HG03565 (cell line): ENCODE results near the gene TPSG1.
"Not testable (repeated sequence)": the region's sequence is repeated elsewhere in the genome, so short reads cannot be mapped to it uniquely, and the experiment has no call there.

Experiments
- ATAC-seq: cut with Tn5 transposase; IDR thresholded peaks from one replicate; pipeline ENCODE4 v1.9.1; 2021; ENCODE audit warnings: mild to moderate bottlenecking, moderate library complexity; ENCODE audit not compliant: unreplicated experiment

The TPSG1 gene

DNA sequence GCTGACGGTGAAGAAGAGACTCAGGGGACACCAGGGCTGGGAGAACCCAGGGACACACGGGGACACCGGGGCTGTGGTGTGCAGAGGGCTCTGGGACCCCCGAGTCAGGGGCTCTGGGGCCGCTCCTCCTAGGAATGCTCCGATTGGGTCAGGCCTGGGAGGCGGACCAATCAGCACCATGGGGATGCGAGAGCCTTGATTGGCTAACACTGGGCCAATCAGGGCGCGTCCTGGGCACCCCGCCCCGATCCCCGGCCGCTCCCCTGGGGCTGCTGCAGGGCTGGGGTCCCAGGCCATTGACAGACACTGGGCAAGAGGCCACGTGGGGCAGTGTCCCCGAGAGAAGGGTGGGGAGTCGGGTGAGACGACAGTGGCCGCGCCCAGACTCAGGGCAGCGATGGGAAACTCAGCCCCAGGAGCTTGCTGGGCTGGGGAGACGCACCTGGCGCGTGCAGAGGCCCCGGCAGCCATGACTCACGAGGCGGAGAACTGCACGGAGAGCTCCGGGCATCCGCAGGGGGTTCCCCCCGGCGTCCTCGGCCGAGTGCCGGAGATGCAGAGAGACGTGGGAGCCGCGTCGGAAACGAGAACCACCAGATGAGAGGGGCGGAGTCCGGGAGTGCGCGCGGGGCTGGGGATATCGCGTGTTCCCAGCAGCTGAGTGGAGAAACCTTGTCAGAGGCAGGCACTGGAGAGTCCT is 7.1 kb upstream of the TPSG1 start:
- not testable (repeated sequence) for ATAC-seq

DNA sequence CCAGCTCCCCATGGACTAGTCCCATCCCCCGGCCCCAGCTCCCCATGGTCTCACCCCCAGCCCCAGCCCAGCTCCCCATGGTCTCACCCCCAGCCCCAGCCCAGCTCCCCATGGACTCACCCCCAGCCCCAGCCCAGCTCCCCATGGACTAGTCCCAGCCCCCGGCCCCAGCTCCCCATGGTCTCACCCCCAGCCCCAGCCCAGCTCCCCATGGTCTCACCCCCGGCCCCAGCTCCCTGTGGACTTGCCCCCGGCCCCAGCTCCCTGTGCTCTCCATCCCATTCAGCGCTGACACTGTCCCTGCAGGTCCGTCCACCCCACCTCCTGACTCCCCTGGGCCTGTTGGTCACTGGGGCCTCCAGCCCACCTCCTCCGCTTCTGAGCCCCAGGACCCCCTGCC is 6.2 kb upstream of the TPSG1 start:
- not testable (repeated sequence) for ATAC-seq

DNA sequence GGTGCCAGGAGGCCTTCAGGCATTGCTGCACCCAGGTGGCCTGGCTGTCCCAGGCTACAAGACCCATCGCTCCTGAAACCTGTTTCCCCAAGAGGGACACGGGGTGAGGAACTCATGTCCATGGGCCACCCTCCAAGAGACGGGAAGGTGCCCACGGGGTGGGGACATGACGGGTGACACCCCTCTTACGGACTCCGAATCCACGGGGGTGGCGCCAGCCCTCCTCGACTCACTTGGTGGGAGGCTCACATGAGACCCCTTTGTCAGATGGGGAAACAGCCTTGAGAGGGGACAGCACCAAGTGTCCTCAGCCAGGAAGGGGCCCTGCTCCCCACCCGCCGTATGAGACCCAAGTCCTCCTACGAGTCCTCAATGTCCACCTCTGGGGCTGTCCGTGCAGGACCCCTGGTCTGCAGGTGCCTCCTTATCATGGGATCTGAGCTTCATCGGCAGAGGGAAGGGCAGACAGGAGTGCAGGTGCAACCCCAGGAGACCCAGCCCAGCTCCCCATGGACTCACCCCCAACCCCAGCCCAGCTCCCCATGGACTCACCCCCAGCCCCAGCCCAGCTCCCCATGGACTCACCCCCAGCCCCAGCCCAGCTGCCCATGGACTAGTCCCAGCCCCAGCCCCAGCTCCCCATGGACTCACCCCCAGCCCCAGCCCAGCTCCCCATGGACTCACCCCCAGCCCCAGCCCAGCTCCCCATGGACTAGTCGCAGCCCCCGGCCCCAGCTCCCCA is 5.6 kb upstream of the TPSG1 start:
- not testable (repeated sequence) for ATAC-seq

- ATAC-seq = not testable (repeated sequence)
Observed at GRCh38 chr16:1230084-1230470, 5.0 kb upstream of the TPSG1 start, which contains the start of gene TPSB2. TSS of gene TPSB2 (minus strand) at chr16:1230184. CDS start at chr16:1229951, 233 bp downstream.

- ATAC-seq = not testable (repeated sequence)
Observed at GRCh38 chr16:1229476-1229875, 4.4 kb upstream of the TPSG1 start.

GRCh38 chr16:1228227-1228626 is 3.2 kb upstream of the TPSG1 start:
- not testable (repeated sequence) for ATAC-seq

GRCh38 chr16:1226692-1227091 is 1.6 kb upstream of the TPSG1 start:
- ATAC-seq = not testable (repeated sequence)

GRCh38 chr16:1225728-1226311 is 752 bp upstream of the TPSG1 start:
- not testable (repeated sequence) for ATAC-seq

DNA sequence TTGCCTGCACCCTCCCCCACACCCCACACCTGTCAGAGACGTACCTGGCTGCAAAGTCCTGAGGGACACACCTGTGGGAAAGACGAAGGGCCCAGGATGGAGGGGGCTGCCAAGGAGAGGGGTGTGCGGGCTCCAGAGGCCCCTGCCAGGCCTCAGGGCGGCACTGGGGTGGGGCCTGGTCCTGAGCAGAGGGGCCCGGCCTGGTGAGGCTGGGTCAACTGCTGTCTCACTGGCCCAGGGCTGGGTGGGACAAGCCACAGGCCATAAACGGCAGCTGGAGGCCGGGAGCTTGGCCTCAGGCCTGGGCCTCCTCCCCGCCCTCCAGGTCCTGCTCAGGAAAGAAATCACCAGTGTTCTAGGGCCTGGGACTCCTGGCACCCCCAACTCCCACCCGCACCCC is 510 bp downstream of the TPSG1 start:
- no peak for ATAC-seq

DNA sequence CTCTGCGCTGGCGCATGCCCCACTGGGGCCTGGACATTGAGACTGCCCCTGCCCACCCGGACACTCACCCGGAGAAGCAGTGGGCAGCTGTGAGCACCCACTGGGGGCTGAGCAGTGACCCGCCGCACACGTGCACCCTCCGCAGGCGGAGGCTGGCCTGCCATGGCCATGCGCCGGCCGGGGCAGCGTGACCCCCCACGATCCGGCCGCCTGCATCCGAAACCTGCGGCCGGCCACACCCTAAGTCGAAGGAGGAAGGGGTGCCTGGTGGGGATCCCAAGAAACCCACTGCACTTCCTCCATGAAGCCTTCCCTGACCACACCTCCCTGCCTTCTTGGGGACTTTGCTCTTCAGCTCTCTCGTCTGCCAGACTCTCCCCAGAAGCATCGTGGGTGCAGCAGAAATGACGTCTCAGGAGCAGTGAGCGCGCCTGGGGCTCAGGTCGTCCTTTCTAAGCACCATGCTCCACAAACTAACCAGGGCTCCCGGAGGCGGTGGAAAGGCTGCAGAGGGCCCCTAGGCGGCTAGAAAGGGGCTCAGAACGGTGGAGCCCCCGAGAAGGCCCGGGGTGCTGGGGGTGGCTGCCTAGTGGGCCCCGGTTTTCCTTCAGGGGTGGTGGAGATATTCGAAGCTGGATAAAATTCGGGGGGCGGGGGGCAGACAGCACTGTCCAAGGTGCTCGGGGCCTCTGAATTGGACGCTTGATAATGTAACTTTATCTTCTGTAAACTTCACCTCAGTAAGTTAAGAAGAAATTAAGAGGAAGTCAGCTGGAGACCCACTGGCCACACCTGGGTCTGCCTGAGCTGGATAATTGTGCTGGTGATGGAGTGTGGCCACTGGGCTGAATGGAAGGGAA is 1.5 kb downstream of the TPSG1 start:
- no peak for ATAC-seq

GRCh38 chr16:1222553-1223354 is 2.3 kb downstream of the TPSG1 start:
- ATAC-seq = no peak

DNA sequence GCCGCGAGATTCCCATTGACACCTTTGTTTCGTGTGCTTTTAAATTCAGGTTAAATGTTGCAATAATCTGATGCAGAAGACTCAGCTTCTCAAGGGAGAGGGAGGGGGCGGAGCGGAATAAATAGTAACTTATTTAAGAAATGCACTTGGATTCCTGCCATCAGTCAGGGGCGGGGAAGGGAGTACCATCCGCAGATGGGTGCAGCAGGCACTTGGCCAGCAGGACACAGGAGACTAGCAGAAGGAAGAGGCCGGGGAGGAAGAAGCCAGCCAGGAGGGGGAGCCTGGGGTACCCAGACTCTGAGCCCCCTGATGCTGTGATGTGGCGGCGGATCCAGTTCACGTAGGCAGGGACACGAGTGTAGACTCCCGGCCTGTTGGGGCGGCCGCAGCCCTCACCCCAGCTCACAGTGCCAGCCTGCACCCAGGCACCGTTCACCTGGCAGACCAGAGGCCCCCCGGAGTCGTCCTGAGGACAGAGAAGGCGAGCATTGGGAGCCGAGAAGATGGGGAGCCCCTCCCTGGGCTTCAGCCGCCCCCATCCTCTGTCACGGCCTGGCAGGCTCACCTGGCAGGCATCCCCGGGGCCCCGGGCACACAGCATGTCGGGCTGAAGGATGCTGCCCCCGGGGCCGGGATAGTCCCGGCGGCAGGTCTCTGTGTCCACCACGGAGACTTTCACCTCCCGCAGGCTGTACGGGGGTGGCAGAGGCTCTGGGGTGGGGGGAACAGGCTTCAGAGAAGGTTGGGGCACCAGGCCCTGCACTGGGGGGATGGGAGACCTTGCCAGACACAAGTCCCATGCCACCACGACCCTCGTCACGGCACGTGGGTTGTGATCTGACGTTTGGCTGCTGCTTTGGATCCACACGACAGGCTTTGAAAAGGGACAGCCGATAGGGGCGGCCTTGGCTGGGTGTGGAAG is 3.2 kb downstream of the TPSG1 start:
- no peak for ATAC-seq

DNA sequence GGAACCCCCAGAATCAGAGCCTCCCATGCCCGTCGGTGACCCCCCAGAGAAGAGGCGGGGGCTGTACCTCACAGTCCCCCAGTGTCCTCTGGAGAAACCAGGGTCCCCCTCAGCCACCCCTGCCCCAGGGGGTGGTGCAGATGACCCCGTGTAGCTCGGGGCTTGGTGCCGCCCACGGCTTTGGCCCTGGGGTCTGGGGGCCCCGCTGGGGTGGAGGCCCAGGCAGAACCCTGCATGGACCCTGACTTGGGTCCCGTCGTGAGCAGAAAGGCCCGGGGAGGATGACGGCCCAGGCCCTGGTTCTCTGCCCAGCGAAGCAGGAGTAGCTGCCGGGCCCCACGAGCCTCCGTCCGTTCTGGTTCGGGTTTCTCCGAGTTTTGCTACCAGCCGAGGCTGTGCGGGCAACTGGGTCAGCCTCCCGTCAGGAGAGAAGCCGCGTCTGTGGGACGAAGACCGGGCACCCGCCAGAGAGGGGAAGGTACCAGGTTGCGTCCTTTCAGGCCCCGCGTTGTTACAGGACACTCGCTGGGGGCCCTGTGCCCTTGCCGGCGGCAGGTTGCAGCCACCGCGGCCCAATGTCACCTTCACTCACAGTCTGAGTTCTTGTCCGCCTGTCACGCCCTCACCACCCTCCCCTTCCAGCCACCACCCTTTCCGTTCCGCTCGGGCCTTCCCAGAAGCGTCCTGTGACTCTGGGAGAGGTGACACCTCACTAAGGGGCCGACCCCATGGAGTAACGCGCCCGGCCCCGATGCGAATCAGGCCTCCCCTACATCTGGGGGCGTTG is 4.0 kb downstream of the TPSG1 start:
- no peak for ATAC-seq

DNA sequence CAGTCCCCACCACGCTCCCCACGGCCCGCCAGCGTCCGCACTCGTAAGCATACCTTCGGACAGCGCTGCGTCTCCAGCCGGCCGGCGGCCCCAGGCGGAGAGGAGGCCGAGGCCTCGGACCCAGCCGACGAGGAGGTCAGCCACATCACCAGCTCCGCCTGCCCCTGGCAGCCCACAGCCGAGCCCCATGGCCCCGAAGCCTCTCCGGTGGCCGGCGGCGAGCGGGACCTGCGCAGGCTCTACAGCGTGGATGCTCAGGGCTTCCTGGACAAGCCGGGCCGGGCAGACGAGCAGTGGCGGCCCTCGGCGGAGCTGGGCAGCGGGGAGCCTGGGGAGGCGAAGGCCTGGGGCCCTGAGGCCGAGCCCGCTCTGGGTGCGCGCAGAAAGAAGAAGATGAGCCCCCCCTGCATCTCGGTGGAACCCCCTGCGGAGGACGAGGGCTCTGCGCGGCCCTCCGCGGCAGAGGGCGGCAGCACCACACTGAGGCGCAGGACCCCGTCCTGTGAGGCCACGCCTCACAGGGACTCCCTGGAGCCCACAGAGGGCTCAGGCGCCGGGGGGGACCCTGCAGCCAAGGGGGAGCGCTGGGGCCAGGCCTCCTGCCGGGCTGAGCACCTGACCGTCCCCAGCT is 4.9 kb downstream of the TPSG1 start:
- ATAC-seq = no peak

GRCh38 chr16:1218930-1219611 is 6.0 kb downstream of the TPSG1 start:
- no peak for ATAC-seq

DNA sequence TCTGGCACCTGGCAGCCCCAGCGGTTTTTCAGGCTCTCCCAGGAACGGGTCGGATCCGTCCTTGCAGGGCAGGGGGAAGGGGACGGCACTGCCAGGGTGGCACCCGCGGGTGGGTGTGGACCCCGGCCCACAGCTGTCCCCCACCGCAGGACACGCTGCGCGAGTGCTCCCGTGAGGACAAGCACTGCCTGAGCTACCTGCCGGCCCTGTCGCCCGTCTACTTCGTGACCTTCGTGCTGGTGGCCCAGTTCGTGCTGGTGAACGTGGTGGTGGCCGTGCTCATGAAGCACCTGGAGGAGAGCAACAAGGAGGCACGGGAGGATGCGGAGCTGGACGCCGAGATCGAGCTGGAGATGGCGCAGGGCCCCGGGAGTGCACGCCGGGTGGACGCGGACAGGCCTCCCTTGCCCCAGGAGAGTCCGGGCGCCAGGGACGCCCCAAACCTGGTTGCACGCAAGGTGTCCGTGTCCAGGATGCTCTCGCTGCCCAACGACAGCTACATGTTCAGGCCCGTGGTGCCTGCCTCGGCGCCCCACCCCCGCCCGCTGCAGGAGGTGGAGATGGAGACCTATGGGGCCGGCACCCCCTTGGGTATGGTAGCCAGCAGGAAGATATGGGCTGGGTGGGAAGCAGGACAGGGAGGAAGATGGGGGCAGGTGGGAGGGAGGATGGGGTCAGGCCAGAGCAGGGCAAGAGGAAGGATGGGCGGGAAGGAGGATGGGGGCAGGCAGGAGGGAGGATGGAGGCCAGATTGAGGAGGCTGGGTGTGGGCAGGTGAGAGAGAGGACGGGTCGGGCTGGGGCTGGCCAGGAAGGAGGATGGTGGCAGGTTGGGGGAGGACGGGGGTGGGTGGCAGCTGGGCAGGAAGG is 6.8 kb downstream of the TPSG1 start:
- ATAC-seq = no peak
